Embryonic facial prominence (tissue), 1 donor: ENCODE results near the gene SEPTIN10.
"Not testable (repeated sequence)": the region's sequence is repeated elsewhere in the genome, so short reads cannot be mapped to it uniquely, and the experiment has no call there.

Experiments used
- DNase-seq: peaks from one replicate; pipeline ENCODE4 v3.0.0-alpha.2; 2016; ENCODE audit errors: extremely low spot score

Gene SEPTIN10

GRCh38 chr2:109613922-109614714 lies at the start of gene SEPTIN10, which contains the start of gene SOWAHC:
SEPTIN10 (minus strand) TSS chr2:109613966; CDS start chr2:109613827, 139 bp downstream.
SOWAHC (plus strand) TSS chr2:109614364; CDS start chr2:109614490, 126 bp downstream.
- peak; percentile 97 for DNase-seq

DNA sequence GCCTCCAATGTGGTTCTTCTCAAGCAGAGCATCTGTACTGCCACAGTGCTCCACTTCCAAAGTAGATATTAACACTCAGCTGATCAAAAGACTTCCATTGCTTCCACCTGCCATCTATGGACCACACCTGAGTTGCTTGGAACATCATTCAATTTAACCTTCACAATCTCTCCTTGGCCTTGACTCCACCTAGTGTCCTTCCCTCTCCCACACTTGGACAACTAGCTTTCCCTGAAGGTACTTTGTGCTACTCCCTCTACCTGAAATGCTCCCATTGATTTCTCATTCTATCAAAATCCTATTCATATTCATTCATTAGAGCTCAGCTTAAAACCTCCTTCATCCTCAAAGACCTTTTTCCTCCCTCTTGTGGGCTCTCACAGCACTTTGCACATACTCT lies 49.1 kb upstream of the SEPTIN10 start:
- DNase-seq, result no peak

GRCh38 chr2:109660046-109660860 lies 46.5 kb upstream of the SEPTIN10 start:
- DNase-seq, result no peak

- no peak for DNase-seq
Measured at GRCh38 chr2:109659396-109660045, 45.8 kb upstream of the SEPTIN10 start.

- no peak for DNase-seq
Measured at GRCh38 chr2:109655287-109655686, 41.5 kb upstream of the SEPTIN10 start.

DNA sequence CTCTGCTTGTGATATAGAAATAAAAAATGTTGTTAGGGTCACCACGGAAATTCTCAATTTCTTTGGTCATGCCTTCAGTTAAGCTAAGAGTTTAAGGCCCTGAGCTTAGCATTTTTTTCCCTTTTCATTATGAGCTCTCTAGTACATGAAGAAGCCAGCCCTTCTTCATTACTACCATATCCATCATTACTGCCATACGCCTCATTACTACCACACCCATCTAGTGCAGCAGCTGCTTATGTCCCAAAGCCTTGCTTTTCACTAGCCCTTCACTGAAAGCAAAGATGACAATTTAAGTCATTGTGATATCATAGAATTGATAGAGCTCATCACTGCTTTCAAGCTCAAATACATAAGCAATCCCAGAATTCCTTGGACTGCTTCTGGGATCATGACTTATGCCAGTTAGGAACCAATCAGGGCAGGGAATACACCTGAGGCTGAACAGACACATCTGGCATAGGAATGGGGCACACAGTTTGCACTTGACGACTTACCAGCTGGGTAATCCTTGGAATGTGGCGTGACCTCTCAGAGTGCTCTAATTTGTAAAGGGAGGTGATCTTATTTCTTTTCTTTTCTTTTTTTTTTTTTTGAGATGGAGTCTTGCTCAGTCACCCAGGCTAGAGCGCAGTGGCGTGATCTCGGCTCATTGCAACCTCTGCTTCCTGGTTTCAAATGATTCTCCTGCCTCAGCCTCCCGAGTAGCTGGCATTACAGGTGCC lies 40.7 kb upstream of the SEPTIN10 start:
- no peak for DNase-seq

- DNase-seq, result no peak
Measured at GRCh38 chr2:109649736-109650695, 36.2 kb upstream of the SEPTIN10 start.

DNA sequence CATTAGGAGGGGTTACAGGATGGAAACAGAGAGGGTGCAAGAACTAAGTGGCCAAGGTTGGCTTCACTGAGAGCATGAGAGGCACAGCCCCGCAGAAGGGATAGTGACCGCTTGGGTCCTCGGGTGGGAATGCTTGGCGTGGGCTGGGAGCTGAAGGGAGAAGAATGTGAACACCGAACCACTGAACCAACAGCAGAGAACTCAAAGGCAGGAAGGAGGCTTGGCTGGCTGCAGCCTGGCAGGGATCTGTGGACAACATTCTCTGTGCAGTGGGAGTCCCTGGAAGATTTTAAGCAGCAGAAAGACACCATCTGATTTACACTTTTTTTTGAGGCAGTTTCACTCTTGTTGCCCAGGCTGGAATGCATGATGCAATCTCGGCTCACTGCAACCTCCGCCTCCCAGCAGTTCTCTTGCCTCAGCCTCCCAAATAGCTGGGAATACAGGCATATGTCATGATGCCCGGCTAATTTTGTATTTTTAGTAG lies 34.3 kb upstream of the SEPTIN10 start:
- DNase-seq, result no peak

GRCh38 chr2:109647636-109648035 lies 33.9 kb upstream of the SEPTIN10 start:
- no peak for DNase-seq

- DNase-seq, result no peak
Measured at GRCh38 chr2:109646961-109647360, 33.2 kb upstream of the SEPTIN10 start.

DNA sequence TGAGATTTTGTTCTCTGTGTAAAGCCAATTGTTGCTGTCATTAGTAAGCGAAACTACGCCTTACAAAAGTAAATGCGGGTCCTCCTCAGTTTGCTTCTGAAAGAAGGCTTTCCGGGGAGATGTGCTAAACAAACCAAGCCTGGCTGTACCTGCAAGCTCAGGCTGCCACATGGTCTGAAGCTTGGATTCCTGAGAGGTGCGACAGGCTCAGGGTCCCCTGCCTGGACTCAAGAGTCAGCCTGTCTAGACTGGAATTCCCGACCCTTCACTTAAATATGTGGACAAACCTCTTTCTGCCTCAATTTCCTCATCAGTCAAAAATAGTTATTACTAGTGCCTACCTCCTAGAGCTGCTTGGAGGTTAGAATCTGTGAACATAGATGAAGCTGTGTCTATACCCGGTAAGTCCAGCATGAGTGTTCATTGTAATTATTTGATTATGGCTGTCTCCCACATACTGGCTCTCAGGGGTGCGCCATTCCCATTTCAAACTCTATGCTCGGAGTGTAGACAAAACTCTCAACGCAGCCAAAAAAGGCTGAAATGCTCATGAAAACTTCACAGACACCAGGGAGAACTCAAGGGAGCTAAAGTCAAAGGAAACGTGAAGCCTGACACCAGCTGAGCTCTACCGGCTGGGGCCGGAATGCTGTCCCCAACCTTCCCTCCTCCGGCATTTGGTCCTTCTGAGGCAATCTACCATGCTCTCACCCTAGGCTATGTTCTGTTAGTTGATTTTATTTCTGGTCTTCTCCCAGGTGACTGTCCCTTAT lies 31.8 kb upstream of the SEPTIN10 start:
- DNase-seq, result no peak

- no peak for DNase-seq
Measured at GRCh38 chr2:109644571-109645275, 31.0 kb upstream of the SEPTIN10 start.

DNA sequence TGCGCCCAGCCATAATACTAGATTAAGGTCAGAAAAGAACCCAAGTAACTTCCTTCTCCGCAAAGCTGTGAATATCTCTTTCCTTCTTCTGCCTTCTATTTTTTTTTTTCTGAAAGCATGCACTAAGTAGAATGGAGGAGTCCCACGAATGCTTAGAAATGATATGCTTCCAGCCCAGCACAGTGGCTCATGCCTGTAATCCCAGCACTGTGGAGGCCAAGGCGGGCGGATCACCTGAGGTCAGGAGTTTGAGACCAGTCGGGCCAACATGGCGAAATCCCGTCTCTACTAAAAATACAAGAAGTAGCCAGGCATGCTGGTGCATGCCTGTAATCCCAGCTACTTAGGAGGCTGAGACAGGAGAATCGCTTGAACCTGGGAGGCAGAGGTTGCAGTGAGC lies 26.2 kb upstream of the SEPTIN10 start:
- not testable (repeated sequence) for DNase-seq

- DNase-seq, result no peak
Measured at GRCh38 chr2:109638795-109639194, 25.0 kb upstream of the SEPTIN10 start.

- no peak for DNase-seq
Measured at GRCh38 chr2:109637749-109638570, 24.2 kb upstream of the SEPTIN10 start.

DNA sequence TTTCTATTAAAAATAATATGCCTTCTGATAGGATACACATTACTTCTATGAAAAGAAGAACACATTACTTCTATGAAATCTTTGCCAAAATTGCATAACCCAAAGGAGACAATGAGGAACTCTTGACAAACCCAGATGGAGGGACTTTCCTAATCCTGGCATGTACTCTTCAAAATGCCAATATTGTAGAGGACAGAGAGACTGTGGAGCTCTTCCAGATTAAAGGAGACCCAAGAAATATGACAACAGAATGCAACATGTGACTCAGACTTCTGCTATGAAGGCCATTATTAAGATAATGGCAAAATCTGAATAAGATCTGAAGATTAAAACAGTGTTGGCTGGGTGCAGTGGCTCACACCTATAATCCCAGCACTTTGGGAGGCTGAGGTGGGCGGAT lies 22.6 kb upstream of the SEPTIN10 start:
- no peak for DNase-seq

- DNase-seq, result no peak
Measured at GRCh38 chr2:109635426-109636304, 21.9 kb upstream of the SEPTIN10 start.
